GM23338 (cell line): Measurements from ENCODE around the gene SMIM44. TPM values are rescaled to one million over a fixed set of nuclear protein-coding genes. Genes with fewer than 3 reads are reported as not detected.

Source experiments
- ATAC-seq: fragments of 200-7000 bp; cut with Tn5 transposase; 3 replicates; pipeline ENCODE4 v1.9.1; 2020
- DNase-seq: peaks from one replicate; pipeline ENCODE4 v3.0.0-alpha.2; 2015; ENCODE audit warnings: low spot score
- H2AFZ ChIP-seq: fragments of 200-600 bp; sonication (generic); 2 replicates; pipeline ENCODE4 v1.8.0; 2016; ENCODE audit warnings: antibody characterized with exemption, mild to moderate bottlenecking, moderate library complexity
- H3F3A ChIP-seq: fragments of 200-600 bp; sonication (generic); replicated peaks from 2 replicates; pipeline ENCODE4 v1.8.0; 2017; ENCODE audit warnings: antibody characterized with exemption, mixed run types, low read depth
- H3K27ac ChIP-seq: fragments of 200-600 bp; sonication (generic); 2 replicates; pipeline ENCODE4 v1.6.1; 2016; ENCODE audit warnings: low read depth
- H3K27me3 ChIP-seq: fragments of 200-600 bp; sonication (generic); 2 replicates; pipeline ENCODE4 v1.8.0; 2016; ENCODE audit warnings: mild to moderate bottlenecking, mixed run types, moderate library complexity; ENCODE audit not compliant: insufficient read depth
- H3K36me3 ChIP-seq: fragments of 200-600 bp; sonication (generic); 2 replicates; pipeline ENCODE4 v1.8.0; 2016; ENCODE audit warnings: mild to moderate bottlenecking; ENCODE audit not compliant: insufficient read depth
- H3K4me1 ChIP-seq: fragments of 200-600 bp; sonication (generic); 2 replicates; pipeline ENCODE4 v1.8.0; 2016; ENCODE audit warnings: mild to moderate bottlenecking, moderate library complexity; ENCODE audit not compliant: insufficient read depth
- H3K4me2 ChIP-seq: fragments of 200-600 bp; sonication (generic); 2 replicates; pipeline ENCODE4 v1.7.1; 2017; ENCODE audit warnings: mixed run types
- H3K4me3 ChIP-seq: fragments of 200-600 bp; sonication (generic); 2 replicates; pipeline ENCODE4 v1.6.1; 2016; ENCODE audit warnings: mixed run types
- H3K79me2 ChIP-seq: fragments of 200-600 bp; sonication (generic); replicated peaks from 2 replicates; pipeline ENCODE4 v1.8.0; 2017; ENCODE audit warnings: mild to moderate bottlenecking; ENCODE audit not compliant: insufficient read depth
- H3K9me2 ChIP-seq: fragments of 200-600 bp; sonication (generic); 2 replicates; pipeline ENCODE4 v1.8.0; 2017; ENCODE audit not compliant: insufficient read depth
- H4K20me1 ChIP-seq: fragments of 200-600 bp; sonication (generic); replicated peaks from 2 replicates; pipeline ENCODE4 v1.8.0; 2017; ENCODE audit warnings: mild to moderate bottlenecking; ENCODE audit not compliant: insufficient read depth
- H3K27ac Mint-ChIP-seq: 2 replicates; pipeline ENCODE4 v1.8.0; 2020; ENCODE audit warnings: inconsistent platforms, mild to moderate bottlenecking, moderate library complexity, mixed read lengths
- H3K27me3 Mint-ChIP-seq: 3 replicates; pipeline ENCODE4 v1.8.0; 2022; ENCODE audit warnings: low read depth, mild to moderate bottlenecking, moderate library complexity, mixed read lengths, inconsistent platforms; ENCODE audit not compliant: insufficient read depth, poor library complexity
- H3K36me3 Mint-ChIP-seq: 3 replicates; pipeline ENCODE4 v1.8.0; 2021; ENCODE audit warnings: low read depth, mild to moderate bottlenecking, inconsistent platforms, moderate library complexity, mixed read lengths
- H3K4me1 Mint-ChIP-seq: 3 replicates; pipeline ENCODE4 v1.8.0; 2020; ENCODE audit warnings: mild to moderate bottlenecking, inconsistent platforms, mixed read lengths
- H3K4me3 Mint-ChIP-seq: 3 replicates; pipeline ENCODE4 v1.8.0; 2021; ENCODE audit warnings: moderate library complexity, mild to moderate bottlenecking, inconsistent platforms, mixed read lengths
- H3K9me3 Mint-ChIP-seq: 3 replicates; pipeline ENCODE4 v1.8.0; 2020; ENCODE audit warnings: moderate library complexity, mild to moderate bottlenecking, inconsistent platforms, mixed read lengths
- CTCF ChIP-seq, 2 experiments: fragments of 200-600 bp in 1 of 2; sonication (generic) in 1 of 2; conservative IDR thresholded peaks; 2 replicates each; pipeline versions ENCODE4 v1.5.1 to v1.6.1; 2016 to 2017; ENCODE audit warnings: antibody characterized with exemption in 2 of 2, low read depth in 2 of 2, mild to moderate bottlenecking in 2 of 2, moderate library complexity in 1 of 2
- EZH2 ChIP-seq: fragments of 200-600 bp; sonication (generic); IDR thresholded peaks from one replicate; pipeline ENCODE4 v1.8.0; 2017; ENCODE audit warnings: antibody characterized with exemption, mild to moderate bottlenecking, low read depth; ENCODE audit not compliant: unreplicated experiment
- EZH2phosphoT487 ChIP-seq: fragments of 200-600 bp; sonication (generic); IDR thresholded peaks from one replicate; pipeline ENCODE4 v1.8.1; 2018; ENCODE audit warnings: antibody characterized with exemption; ENCODE audit not compliant: unreplicated experiment
- JUNB ChIP-seq: IDR thresholded peaks from one replicate; pipeline ENCODE4 v1.6.1; 2016; ENCODE audit warnings: antibody characterized with exemption; ENCODE audit not compliant: unreplicated experiment
- NANOG ChIP-seq: IDR thresholded peaks from 2 replicates; pipeline ENCODE4 v1.6.1; 2016; ENCODE audit warnings: antibody characterized with exemption, borderline replicate concordance
- POLR2AphosphoS5 ChIP-seq: IDR thresholded peaks from 2 replicates; pipeline ENCODE4 v1.6.1; 2016; ENCODE audit warnings: antibody characterized with exemption, low read depth
- REST ChIP-seq: IDR thresholded peaks from one replicate; pipeline ENCODE4 v1.6.1; 2018; ENCODE audit warnings: antibody characterized with exemption; ENCODE audit not compliant: unreplicated experiment
- ZNF114 ChIP-seq: fragments of 250-450 bp; sonication (Bioruptor Pico); IDR thresholded peaks from 2 replicates; pipeline ENCODE4 v1.5.0; 2020; ENCODE audit warnings: mild to moderate bottlenecking, moderate library complexity
- ZNF331 ChIP-seq: fragments of 250-450 bp; sonication (Bioruptor Pico); IDR thresholded peaks from 2 replicates; pipeline ENCODE4 v1.5.0; 2020; ENCODE audit warnings: low read depth, mild to moderate bottlenecking, moderate library complexity
- ZNF462 ChIP-seq: fragments of 250-450 bp; sonication (Bioruptor Pico); IDR thresholded peaks from 2 replicates; pipeline ENCODE4 v1.5.0; 2020; ENCODE audit warnings: mild to moderate bottlenecking, moderate library complexity
- polyA plus RNA-seq: library from polyadenylated mRNA; unstranded; fragments of >200 nt; fragmentation: Nextera tagmentation; extraction: Ambion mirVana; gene quantifications from 2 replicates; pipeline ENCODE4 v1.2.1, GENCODE V29; 2016
- total RNA-seq: library from RNA; depleted of rRNA; stranded (reverse); fragments of >200 nt; shearing (Covaris generic); gene quantifications from 2 replicates; pipeline ENCODE4 v1.2.3, GENCODE V29; 2014

Gene SMIM44
- total and polyA plus RNA-seq, 2 experiments from 2014 or later = not detected

- TF ChIP-seq CTCF (conservative IDR thresholded peaks at IDR 0.05; ENCODE audit: low read depth in 2 of 2) = no peak
Observed at GRCh38 chr19:3467437-3468198, 15.6 kb downstream of the SMIM44 start (continued).

- Histone ChIP-seq H3K27ac (no peak overlapping the region), H3K27me3 (peaks cover 62% of the 10 kb centered on the region), H3K4me3 (no peak overlapping the region), H4K20me1 (no peaks in the 10 kb centered on the region), H3K79me2 (no peaks in the 10 kb centered on the region), H2AFZ (no peak overlapping the region), H3F3A (peaks cover 6% of the 10 kb centered on the region; the same call in 1 of the 2 replicates), H3K4me2 (no peak overlapping the region), H3K9me2 (no peaks in the 10 kb centered on the region), H3K4me1 (peaks cover 16% of the 10 kb centered on the region), H3K36me3 (no peaks in the 10 kb centered on the region)
- H3K9me3 Mint-ChIP-seq = peaks cover 29% of the 10 kb centered on the region
- no peak overlapping the region for H3K4me3 Mint-ChIP-seq
- H3K27ac Mint-ChIP-seq = no peak overlapping the region
- H3K27me3 Mint-ChIP-seq = peaks cover 44% of the 10 kb centered on the region
- peaks cover 7% of the 10 kb centered on the region for H3K4me1 Mint-ChIP-seq
- DNase-seq (no peak), ATAC-seq (no peak)
- peaks cover 11% of the 10 kb centered on the region; the same call in 2 of the 3 replicates for H3K36me3 Mint-ChIP-seq
- TF ChIP-seq ZNF114 (CRISPR knock-in tag) (no peak), POLR2AphosphoS5 (no peak), REST (no peak), ZNF462 (CRISPR knock-in tag) (no peak), CTCF (conservative IDR thresholded peaks at IDR 0.05; ENCODE audit: low read depth in 2 of 2) (no peak), EZH2 (no peak), NANOG (no peak), EZH2phosphoT487 (no peak), JUNB (no peak), ZNF331 (CRISPR knock-in tag) (no peak)
Observed at GRCh38 chr19:3466635-3467034, 16.6 kb downstream of the SMIM44 start.
